Femur (tissue), 1 donor: ENCODE measurements around the gene PANK1.
A peak's percentile ranks its signal among the peaks of the same experiment; 100 is the strongest.
"Not testable (repeated sequence)": the region's sequence is repeated elsewhere in the genome, so short reads cannot be mapped to it uniquely, and the experiment has no call there.

Experiments
- DNase-seq: peaks from one replicate; pipeline ENCODE4 v3.0.0-alpha.2; 2017

Gene PANK1

GRCh38 chr10:89651916-89652573 lies 7.0 kb upstream of the PANK1 start:
- DNase-seq = no peak

- DNase-seq = no peak
Measured at GRCh38 chr10:89651205-89651915, 6.3 kb upstream of the PANK1 start.

- no peak for DNase-seq
Measured at GRCh38 chr10:89649051-89649450, 4.0 kb upstream of the PANK1 start.

DNA sequence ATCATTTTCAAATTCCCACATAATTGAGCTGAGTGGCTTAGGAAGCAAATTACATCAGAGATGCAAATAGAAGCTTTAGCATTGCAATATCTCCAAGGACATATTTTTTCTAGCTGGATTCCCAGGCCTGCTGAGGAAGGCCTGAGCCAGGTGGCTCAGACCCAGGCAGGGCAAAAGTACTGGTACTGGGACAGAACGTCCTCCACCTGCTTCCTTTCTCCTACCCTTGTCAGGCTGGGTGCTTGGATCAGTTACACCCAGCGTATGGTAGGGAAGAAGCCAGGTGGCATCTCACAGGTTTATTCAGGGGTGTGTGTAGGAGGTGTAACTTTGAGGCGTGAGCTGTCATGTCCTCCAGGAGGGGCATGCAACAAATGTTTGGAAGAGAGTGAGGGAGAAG lies 3.0 kb upstream of the PANK1 start:
- DNase-seq = no peak

GRCh38 chr10:89646889-89647657 lies 2.0 kb upstream of the PANK1 start:
- DNase-seq = no peak

DNA sequence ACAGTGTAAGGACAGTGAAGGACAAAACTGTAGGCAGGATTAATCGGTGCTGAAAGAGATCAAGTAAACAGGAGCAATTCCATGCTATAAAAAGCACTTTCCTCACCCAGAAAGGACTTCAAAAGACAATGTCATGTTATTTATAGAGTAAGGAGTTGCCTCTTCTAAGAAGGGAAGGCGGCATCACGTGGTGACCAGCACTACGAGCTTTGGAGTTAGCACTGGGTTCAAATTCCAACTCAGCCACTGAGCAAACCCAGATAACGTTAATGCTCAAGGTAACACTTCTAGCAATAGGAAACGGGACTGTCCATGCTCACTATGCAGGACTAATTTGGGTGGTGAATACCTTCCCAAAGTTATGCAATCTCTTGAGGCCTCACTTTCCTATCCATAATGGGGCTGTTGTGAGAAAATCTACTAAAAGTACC lies 715 bp upstream of the PANK1 start:
- DNase-seq = peak; percentile 28

DNA sequence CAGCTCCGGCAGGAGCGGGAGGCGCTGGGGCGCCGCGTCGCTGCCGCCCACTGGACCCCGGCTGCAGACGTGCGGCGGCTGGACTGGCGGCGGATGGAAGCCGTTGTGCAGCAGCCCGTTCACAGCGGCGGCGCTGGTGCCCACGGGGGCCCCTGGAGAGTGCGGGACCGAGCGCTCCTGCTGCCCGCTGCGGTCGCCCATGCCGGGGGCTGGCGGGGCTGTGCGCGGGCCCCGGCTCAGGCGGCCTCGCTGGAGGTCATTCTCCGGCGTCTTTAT lies 413 bp downstream of the PANK1 start:
- no peak for DNase-seq

- DNase-seq = peak; percentile 90
Measured at GRCh38 chr10:89643812-89644690, 991 bp downstream of the PANK1 start.

- DNase-seq = no peak
Measured at GRCh38 chr10:89643431-89643811, 1.6 kb downstream of the PANK1 start.

- no peak for DNase-seq
Measured at GRCh38 chr10:89642193-89642592, 2.8 kb downstream of the PANK1 start.

GRCh38 chr10:89640241-89640640 lies 4.8 kb downstream of the PANK1 start:
- DNase-seq = no peak

- no peak for DNase-seq
Measured at GRCh38 chr10:89639326-89639725, 5.7 kb downstream of the PANK1 start.

- DNase-seq = no peak
Measured at GRCh38 chr10:89637113-89637512, 7.9 kb downstream of the PANK1 start.

DNA sequence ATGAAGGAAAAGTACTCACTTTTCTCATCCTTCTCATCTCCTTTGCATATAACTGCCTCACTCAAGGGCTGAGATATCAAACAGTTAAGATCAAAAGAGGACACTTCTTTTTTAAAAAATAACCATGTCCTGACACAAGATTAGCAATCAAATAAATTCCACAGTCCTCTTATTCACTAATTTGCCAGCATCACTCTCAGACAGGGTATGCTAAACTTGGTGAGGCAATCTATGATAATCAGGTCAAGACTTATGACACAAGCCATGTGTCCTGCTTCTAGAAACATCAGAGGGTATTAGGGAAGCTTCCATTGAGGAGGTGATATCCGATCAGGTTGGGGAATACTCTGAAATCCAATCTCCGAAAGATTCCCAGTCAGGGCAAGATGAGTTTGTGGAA lies 10.4 kb downstream of the PANK1 start:
- no peak for DNase-seq

- no peak for DNase-seq
Measured at GRCh38 chr10:89633484-89633883, 11.6 kb downstream of the PANK1 start.

DNA sequence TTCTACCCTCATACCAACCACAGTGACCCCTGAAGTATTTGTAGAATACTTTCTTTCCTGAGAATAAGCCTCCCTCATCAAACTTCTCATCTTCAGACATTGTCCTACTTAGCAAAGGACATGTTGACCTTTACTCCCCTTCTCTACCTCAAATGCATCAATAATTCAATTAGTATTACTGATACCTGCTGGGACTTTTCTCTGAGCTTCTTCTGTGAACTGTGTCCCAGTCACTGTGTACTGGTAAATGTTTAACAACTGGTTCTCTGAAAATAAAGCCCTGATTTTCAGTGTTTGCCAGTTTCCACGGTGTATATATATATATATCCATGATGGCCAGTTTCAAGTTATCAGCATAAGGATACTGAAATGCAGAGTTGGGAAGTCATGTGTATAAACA lies 12.2 kb downstream of the PANK1 start:
- no peak for DNase-seq

GRCh38 chr10:89627830-89628229 lies 17.2 kb downstream of the PANK1 start:
- DNase-seq = no peak

DNA sequence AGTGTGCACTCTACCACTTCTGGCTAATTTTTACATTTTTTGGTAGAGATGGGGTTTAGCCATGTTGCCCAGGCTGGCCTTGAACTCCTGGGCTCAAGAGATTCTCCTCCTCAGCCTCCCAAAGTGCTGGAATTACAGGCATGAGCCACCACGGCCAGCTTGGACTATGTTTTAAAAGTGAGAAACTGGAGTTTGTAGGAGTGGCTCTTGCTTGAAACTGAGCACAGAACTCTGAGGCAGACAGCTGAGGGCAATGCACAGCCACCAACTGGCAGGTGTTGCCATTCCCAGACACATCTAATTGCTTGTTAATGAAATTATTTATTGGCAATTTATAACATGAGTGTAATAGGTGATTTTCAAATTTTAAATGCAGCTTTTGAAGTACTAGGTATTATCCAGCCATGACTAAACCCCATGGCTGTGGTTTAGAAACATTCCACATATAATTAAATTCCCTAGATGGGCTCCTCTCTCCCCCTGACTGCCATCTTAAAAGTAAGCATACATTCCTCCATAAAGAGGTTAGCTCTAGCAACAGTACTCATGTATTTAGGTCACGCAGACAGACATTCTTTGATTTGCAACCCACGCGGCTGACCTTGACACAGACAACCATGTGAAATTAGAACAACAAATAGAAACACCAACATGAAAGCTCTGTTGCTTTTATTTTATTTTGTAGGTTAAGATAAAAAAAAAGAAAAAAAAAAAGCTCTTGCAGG lies 19.8 kb downstream of the PANK1 start:
- DNase-seq = no peak

GRCh38 chr10:89624020-89624419 lies 21.0 kb downstream of the PANK1 start:
- DNase-seq = no peak

GRCh38 chr10:89622151-89622550 lies 22.9 kb downstream of the PANK1 start:
- DNase-seq = no peak

DNA sequence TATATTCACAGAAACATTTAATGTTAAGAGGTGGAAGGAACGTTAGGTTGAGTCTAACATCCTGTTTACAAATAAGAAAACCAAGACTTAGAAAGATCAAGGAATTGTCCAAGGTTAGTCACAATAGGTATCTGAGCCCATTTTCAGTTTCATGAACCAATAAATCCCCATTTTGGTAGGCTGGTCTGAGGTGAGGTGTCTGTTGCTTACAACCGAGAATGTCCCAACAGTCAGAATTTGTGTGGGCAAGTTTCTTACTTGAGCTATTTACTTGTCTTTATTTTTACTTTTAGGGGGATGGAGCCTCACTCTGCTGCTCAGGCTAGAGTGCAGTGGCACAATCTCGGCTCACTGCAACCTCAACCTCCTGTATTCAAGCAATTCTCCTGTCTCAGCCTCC lies 23.6 kb downstream of the PANK1 start:
- no peak for DNase-seq

GRCh38 chr10:89620296-89620695 lies 24.7 kb downstream of the PANK1 start:
- not testable (repeated sequence) for DNase-seq

GRCh38 chr10:89615824-89616223 lies 29.2 kb downstream of the PANK1 start:
- DNase-seq = no peak
